Fibroblast of lung (primary cell): Measurements from ENCODE around the gene C1QTNF5. TPM values are rescaled to one million over a fixed set of nuclear protein-coding genes. Genes with fewer than 3 reads are reported as not detected.
A peak's percentile ranks its signal among the peaks of the same experiment; 100 is the strongest.

Experiments
- DNase-seq, 2 donors: peaks; one replicate each; pipeline versions ENCODE4 v3.0.0 to v3.0.0-alpha.2; 2010; ENCODE audit warnings: low read depth in 2 of 2
- H2AFZ ChIP-seq: 2 replicates; pipeline ENCODE4 v1.5.1; 2012; ENCODE audit warnings: low read length, control low read depth, inconsistent platforms
- H3K27ac ChIP-seq: 2 replicates; pipeline ENCODE4 v1.5.1; 2011; ENCODE audit warnings: low read length, control low read depth; ENCODE audit not compliant: insufficient read depth
- H3K27me3 ChIP-seq: 2 replicates; pipeline ENCODE4 v1.5.1; 2011; ENCODE audit warnings: mild to moderate bottlenecking, low read length; ENCODE audit not compliant: control insufficient read depth, insufficient read depth
- H3K36me3 ChIP-seq: 2 replicates; pipeline ENCODE4 v1.5.1; 2011; ENCODE audit warnings: low read length; ENCODE audit not compliant: control insufficient read depth, insufficient read depth
- H3K4me1 ChIP-seq: 2 replicates; pipeline ENCODE4 v1.5.1; 2011; ENCODE audit warnings: low read length; ENCODE audit not compliant: control insufficient read depth, insufficient read depth; ENCODE audit errors: extremely low read depth
- H3K4me2 ChIP-seq: 2 replicates; pipeline ENCODE4 v1.5.1; 2011; ENCODE audit warnings: low read length, control low read depth; ENCODE audit not compliant: insufficient read depth; ENCODE audit errors: extremely low read depth
- H3K4me3 ChIP-seq, 4 experiments: fragments of 200-600 bp in 1 of 4; sonication (generic) in 1 of 4; replicated peaks in 1 of 4; 2 replicates each; pipeline ENCODE4 v1.5.1; 2011 to 2016; ENCODE audit warnings: low read length in 4 of 4, low read depth in 3 of 4, mild to moderate bottlenecking in 3 of 4, control low read depth in 2 of 4, inconsistent platforms in 1 of 4, mixed read lengths in 1 of 4; ENCODE audit not compliant: insufficient read depth in 1 of 4; ENCODE audit errors: control extremely low read depth in 1 of 4
- H3K79me2 ChIP-seq: 2 replicates; pipeline ENCODE4 v1.5.1; 2012; ENCODE audit warnings: mild to moderate bottlenecking, low read length, inconsistent platforms; ENCODE audit not compliant: control insufficient read depth, insufficient read depth
- H3K9ac ChIP-seq: 2 replicates; pipeline ENCODE4 v1.5.1; 2011; ENCODE audit warnings: mild to moderate bottlenecking, low read length, control low read depth; ENCODE audit not compliant: insufficient read depth
- H3K9me3 ChIP-seq: 2 replicates; pipeline ENCODE4 v1.5.1; 2012; ENCODE audit warnings: low read depth, low read length; ENCODE audit not compliant: control insufficient read depth, insufficient read depth
- H4K20me1 ChIP-seq: 2 replicates; pipeline ENCODE4 v1.5.1; 2011; ENCODE audit warnings: low read length; ENCODE audit not compliant: control insufficient read depth, insufficient read depth; ENCODE audit errors: extremely low read depth
- EZH2 ChIP-seq: IDR thresholded peaks from 2 replicates; pipeline ENCODE4 v1.5.1; 2012; ENCODE audit warnings: low read length, control low read depth, mild to moderate bottlenecking; ENCODE audit errors: missing control alignments
- polyA plus RNA-seq, 2 donors: library from polyadenylated mRNA; depleted of rRNA in 1 of 2; stranded (reverse) in 1 of 2; unstranded in 1 of 2; fragments of >200 nt; gene quantifications; 2 replicates each; pipeline ENCODE4 v1.2.1, GENCODE V29; 2011 to 2012; ENCODE audit warnings: missing spikeins in 1 of 2
- total RNA-seq: library from RNA; depleted of rRNA; stranded (reverse); fragments of >200 nt; gene quantifications from 2 replicates; pipeline ENCODE4 v1.2.1, GENCODE V29; 2014
- TF ChIP-seq, protein P1 (sequence below), 2 donors: IDR thresholded peaks in 1 of 2; conservative IDR thresholded peaks in 1 of 2; 1 replicate in 1 of 2; 2 replicates in 1 of 2; pipeline ENCODE4 v1.5.1; 2011 to 2012; ENCODE audit warnings: low read length in 2 of 2, control low read depth in 1 of 2, inconsistent platforms in 1 of 2, low read depth in 1 of 2, mild to moderate bottlenecking in 1 of 2

Gene C1QTNF5
- total and polyA plus RNA-seq, 2 donors (not counting 1 experiment from before 2014, with no cell fraction given): 13.4 to 32.0 TPM

DNA sequence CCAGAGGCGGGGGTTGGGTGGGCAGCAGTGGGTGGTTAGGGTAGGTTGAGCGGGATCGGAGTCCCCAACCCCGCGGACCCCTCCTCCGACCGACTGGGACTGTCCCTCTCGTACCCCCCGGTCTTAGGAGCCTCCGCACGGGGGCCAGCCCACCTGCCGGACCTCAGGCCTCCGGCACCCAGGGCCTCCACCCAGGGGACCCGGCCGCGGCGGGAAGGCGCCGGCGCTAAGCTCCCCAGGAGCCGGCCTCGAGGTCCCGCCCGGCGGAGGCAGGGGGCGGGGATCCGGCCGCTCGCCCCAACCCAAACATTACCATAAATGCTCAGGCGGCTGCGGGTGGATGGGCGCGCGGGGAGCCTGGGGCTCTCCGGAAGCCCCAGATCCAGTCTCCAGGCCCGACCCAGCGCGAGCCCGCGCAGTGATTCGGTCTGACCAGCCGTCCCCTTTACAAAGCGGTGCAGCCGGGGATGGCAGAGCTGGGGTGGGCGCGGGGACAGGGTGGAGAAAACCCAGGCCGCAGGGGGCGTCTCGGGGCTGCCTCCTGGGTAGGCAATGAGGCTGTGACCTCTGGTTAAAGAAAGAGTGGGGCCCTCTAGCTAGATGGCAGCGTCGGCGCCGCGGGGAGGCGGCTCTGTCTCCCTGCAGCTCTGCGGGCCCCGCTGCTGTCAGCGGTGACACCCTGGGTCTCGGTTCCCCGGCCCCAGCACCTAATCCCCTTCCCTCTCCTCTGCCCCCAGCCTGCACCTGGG, 19.7 kb downstream of the C1QTNF5 start:
- peak; percentile 61 to 74 for DNase-seq
- no peaks in the 10 kb centered on the region for H3K36me3 ChIP-seq
- peak overlapping the region; percentile 57 for H3K9ac ChIP-seq
- H4K20me1 ChIP-seq: no peaks in the 10 kb centered on the region
- H3K4me1 ChIP-seq: peaks cover 24% of the 10 kb centered on the region
- H3K27ac ChIP-seq: peak overlapping the region; percentile 66
- H3K4me3 ChIP-seq: peak overlapping the region in 3 of 4 experiments; percentile 10 to 49 (median 24)
- peaks cover 1% of the 10 kb centered on the region for H3K27me3 ChIP-seq
- peak overlapping the region; percentile 67 for H2AFZ ChIP-seq
- peak overlapping the region; percentile 58 for H3K4me2 ChIP-seq
- no peaks in the 10 kb centered on the region for H3K79me2 ChIP-seq
- TF ChIP-seq, protein P1, sequence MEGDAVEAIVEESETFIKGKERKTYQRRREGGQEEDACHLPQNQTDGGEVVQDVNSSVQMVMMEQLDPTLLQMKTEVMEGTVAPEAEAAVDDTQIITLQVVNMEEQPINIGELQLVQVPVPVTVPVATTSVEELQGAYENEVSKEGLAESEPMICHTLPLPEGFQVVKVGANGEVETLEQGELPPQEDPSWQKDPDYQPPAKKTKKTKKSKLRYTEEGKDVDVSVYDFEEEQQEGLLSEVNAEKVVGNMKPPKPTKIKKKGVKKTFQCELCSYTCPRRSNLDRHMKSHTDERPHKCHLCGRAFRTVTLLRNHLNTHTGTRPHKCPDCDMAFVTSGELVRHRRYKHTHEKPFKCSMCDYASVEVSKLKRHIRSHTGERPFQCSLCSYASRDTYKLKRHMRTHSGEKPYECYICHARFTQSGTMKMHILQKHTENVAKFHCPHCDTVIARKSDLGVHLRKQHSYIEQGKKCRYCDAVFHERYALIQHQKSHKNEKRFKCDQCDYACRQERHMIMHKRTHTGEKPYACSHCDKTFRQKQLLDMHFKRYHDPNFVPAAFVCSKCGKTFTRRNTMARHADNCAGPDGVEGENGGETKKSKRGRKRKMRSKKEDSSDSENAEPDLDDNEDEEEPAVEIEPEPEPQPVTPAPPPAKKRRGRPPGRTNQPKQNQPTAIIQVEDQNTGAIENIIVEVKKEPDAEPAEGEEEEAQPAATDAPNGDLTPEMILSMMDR (conservative IDR thresholded peaks at IDR 0.05 in 1 of 2, IDR thresholded peaks at IDR 0.05 in 1 of 2; ENCODE audit: low read depth in 1 of 2, low read length in 2 of 2): no peak
- TF ChIP-seq EZH2: no peak
- H3K9me3 ChIP-seq: no peaks in the 10 kb centered on the region

DNA sequence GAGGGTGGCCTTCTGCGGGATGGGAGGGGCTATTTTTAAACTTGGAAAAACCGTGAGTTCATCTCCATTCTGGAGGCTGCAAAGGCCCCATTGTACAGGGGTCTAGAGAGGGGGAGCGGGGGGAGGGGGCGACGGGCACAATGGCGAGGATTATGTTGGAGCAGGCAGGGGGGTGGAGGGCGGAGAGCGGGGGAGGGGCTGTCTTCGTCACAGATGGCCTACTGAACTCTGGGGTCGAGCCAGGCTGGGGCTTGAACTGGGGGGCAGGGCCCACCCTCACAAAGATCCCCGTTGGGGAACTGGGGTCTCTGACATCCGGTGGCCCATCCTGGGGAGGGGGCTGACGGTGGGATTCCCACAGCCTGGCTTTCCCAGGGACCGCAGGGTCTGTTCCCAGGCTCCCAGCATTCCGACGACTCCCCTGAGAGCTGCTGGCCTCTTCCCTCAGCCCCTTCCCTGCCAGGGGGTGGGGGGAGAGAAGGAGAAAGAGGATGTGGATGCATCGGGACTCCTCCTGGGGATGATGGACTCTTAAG, 20.4 kb downstream of the C1QTNF5 start:
- H3K9ac ChIP-seq: peak overlapping the region; percentile 57
- no peaks in the 10 kb centered on the region for H3K9me3 ChIP-seq
- no peak overlapping the region for H3K4me2 ChIP-seq
- H3K27me3 ChIP-seq: peaks cover 6% of the 10 kb centered on the region
- H2AFZ ChIP-seq: no peak overlapping the region
- no peak for DNase-seq
- H3K27ac ChIP-seq: no peak overlapping the region
- no peaks in the 10 kb centered on the region for H4K20me1 ChIP-seq
- H3K4me3 ChIP-seq: peak overlapping the region in 1 of 4 experiments; percentile 49
- H3K36me3 ChIP-seq: no peaks in the 10 kb centered on the region
- no peaks in the 10 kb centered on the region for H3K79me2 ChIP-seq
- H3K4me1 ChIP-seq: peaks cover 27% of the 10 kb centered on the region
- TF ChIP-seq, protein P1 (conservative IDR thresholded peaks at IDR 0.05 in 1 of 2, IDR thresholded peaks at IDR 0.05 in 1 of 2; ENCODE audit: low read depth in 1 of 2, low read length in 2 of 2): no peak
- TF ChIP-seq EZH2: no peak

DNA sequence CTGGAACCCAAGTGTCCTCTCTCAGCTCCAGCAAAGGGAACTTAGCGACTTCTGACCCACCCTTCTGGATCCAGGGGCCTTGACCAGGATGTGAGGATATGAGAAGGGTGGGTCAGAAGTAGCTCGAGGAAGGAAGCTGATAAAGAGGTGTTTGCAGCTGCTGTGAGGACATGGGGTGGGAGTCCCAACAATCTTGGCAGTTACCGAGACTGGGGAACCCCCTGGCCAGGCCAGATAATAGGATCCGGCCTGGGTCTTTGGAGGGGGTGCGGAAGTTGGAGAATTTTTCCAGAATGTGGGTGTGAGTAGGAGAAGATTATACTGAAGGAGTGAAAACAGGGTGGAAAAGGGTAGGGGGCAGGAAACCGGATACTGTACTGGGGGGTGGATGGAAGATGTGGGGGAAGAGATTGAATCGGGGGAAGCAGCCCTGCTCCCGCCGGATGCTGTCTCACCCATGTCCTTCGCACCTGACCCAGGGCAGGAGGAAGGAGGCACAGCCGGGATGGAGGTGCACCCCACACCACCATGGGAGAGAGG, 20.9 kb downstream of the C1QTNF5 start:
- Histone ChIP-seq H3K4me1 (peaks cover 27% of the 10 kb centered on the region), H3K27ac (peak overlapping the region; percentile 9), H3K4me2 (no peak overlapping the region), H3K27me3 (peaks cover 8% of the 10 kb centered on the region), H3K9ac (no peak overlapping the region), H3K9me3 (no peaks in the 10 kb centered on the region), H2AFZ (no peak overlapping the region), H3K4me3 (no peak overlapping the region), H3K36me3 (no peaks in the 10 kb centered on the region), H3K79me2 (no peaks in the 10 kb centered on the region), H4K20me1 (no peaks in the 10 kb centered on the region)
- TF ChIP-seq EZH2: no peak
- TF ChIP-seq, protein P1 (conservative IDR thresholded peaks at IDR 0.05 in 1 of 2, IDR thresholded peaks at IDR 0.05 in 1 of 2; ENCODE audit: low read depth in 1 of 2, low read length in 2 of 2): no peak
- no peak for DNase-seq
